GM19043 (cell line): ENCODE measurements around the gene TMEM106C.
A peak's percentile ranks its signal among the peaks of the same experiment; 100 is the strongest.

Source experiments
- ATAC-seq: cut with Tn5 transposase; IDR thresholded peaks from one replicate; pipeline ENCODE4 v1.9.1; 2021; ENCODE audit warnings: low read depth; ENCODE audit not compliant: unreplicated experiment

Gene TMEM106C, protein sequence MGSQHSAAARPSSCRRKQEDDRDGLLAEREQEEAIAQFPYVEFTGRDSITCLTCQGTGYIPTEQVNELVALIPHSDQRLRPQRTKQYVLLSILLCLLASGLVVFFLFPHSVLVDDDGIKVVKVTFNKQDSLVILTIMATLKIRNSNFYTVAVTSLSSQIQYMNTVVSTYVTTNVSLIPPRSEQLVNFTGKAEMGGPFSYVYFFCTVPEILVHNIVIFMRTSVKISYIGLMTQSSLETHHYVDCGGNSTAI

DNA sequence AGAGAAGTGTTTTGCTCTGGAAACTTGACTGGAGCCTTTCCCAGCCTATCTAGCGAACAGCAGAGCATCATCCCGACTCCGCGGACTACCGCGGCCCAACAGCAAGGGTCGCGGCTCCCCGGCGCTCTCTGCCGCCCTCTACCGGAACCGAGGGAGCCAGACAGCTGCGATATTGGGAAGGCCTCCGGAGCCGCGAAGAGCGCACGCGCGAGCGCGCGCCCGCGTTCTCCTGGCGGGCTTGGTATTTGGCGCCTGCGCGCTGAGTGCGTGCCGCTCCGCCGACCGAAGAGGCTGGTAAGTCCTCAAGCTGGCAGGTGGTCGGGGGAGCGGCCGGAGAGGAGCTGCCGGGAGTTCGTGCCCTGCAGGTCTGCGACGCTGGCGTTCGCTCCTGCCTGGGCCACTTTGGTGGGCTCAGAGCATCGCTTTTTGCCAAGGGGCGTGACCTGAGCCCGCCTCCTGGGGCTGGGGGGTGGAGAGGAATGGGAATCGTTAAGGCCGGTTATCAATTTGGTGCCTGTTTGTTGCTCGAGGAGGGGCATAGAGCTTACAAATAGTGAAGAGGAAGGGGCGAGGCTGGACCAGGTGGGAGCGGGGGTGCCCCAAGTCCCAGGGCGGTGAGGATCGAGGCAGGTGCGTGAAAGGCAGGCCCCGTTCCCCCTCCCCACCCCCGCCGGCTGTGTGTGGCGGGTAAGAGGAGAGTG is at the start of gene TMEM106C:
Gene TMEM106C, plus strand, starts transcription at position 257 of the 701 bp plus-strand sequence. CDS start 641 bp downstream, outside the sequence.
- peak; percentile 95 for ATAC-seq

DNA sequence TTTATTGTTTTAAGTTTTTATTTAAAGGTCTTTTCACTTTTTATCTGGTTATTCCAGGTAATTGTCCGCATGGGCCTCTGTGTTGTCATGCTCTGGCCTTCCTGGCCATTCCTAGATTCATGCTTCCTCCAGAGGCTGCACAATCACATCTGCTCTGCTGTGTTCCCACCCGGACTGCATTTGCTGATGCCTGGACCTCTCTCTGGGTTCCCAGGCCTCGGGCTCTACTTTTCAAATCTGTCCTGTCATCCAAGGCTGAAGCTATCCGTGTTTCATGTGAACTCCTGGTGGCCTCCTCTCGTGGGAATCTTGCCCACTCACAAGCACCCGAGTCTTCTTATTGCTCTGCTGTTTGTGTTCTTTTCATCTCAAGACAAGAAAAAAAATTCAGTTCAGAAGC is 42.5 kb upstream of the TMEM106C start:
- ATAC-seq: no peak

DNA sequence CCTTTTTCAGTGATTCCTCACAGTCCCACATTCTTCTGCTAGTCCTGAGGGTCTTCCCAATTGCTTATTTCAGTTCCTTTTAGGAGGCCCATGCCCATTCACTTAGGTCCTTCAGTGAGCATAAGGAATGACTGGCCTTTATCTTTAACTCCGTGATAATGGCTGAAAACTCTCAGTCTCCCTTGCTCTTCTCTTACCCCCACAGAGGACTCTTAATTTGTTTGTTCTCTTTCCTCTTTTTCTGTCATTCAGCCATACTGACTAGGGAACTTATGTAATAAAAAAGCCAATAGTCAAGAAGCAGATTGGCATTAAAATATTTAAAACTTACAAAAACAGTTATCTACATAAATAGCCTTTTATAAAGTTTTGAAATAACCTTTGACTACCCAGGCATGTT is 41.5 kb upstream of the TMEM106C start:
- ATAC-seq: no peak

DNA sequence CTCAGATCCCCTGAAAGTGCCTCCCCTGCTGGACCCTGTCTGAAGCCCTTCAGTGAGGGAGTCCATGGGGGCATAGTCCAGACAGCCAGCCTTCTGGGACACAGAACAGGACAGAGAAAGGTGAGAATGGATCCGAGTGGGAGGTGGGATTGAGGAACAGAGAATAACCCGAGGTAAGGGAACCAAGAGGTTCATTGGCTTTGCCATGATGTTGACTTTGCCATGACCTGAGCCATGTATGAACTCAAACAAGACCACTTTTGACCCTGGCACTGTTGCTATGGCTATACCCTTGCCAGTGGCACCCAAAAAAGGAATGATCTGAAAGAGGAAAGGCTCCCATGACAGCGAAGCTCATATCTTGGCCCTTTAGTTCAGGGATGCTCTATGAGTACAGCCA is 36.0 kb upstream of the TMEM106C start:
- no peak for ATAC-seq

DNA sequence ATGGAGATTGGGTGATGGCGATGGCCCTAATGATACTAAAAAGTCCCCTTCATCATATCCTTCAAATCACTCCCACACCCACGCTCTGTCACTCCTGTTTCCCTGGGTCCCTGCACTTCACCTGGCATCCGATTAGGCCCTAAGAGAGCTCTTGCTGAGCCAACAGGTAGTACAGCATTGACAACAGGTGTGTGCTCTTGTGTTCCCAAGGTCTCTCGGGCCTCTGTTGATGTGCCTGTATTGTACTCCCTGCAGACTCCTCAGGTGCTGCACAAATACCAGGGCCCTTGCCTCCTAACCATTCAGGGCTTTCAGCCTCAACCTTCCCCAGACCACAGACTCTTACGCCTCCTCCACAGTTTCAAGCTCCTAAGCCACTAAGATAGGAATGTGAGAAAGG is 32.8 kb upstream of the TMEM106C start:
- ATAC-seq: no peak

DNA sequence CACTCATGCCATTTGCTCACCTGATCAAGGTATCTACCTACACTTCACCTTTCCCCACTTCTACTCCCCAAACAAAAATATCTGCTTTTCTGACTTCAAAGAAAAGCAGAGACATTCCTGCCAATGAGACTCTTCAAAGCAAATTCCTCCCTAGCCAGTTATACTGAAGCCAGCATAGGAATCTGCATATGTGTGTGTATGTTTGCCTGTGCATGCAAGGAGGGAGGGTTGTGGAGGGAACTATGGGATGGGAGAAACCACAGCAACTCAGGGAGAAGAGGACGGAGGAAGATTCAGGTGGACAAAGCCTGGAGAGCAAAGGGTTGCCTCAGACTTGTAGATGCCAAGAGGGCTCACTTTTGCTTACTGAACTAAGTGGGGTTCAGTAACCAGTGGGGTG is 32.2 kb upstream of the TMEM106C start:
- no peak for ATAC-seq

DNA sequence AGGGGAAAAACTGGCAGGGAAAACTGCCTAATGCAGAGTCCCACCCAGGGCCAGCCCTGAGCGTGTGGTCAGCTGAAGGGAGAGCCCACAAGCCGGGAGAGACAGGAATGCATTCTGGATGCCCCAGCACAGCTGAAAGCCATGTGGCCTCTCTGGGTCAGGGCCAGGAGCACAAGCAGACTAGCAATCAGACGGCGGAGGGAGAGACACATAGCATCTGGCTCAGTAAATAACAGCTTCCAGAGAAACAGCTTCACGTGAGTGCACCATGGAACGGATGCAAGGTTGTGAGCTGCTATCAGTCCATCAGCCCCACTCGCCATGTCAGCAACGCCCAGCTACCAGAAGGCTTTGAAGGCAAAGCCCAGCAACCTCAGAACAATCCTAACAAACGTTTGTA is 28.2 kb upstream of the TMEM106C start:
- ATAC-seq: no peak

DNA sequence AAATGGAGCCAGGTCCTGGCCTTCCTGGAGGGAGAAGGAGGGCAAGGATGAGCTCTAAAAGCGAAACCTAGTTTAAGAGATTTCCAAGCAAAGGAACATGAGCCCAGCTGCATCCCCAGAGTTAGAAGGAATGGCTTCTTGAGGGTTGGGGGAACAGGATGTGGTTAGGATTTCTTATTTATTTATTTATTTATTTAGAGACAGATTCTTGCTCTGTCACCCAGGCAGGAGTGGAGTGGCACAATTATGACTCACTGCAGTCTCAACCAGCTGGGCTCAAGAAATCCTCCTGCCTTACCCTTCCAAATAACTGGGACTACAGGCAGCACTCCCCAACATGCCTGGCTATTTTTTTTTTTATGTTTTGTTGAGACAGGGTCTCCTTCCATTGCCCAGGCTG is 25.3 kb upstream of the TMEM106C start:
- no peak for ATAC-seq

DNA sequence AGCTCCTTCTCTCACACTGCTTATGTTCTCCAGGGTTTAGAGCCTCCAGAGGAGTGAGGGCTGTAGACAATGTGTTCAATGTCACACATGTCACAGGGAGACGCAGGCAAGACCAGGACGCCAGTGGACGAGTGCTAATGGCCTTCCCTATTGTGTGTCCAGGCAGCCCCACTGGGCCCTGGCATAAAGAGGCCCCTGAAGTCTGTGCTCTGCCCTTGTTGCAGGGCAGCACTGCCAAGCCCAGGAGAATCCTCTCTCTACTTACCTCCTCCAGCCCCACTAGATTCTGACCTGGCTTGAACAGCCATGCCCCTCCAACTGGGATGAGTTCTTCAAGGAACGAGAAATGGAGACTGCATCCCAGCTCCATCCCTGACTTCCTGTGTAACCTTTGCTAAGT is 24.8 kb upstream of the TMEM106C start:
- ATAC-seq: no peak

DNA sequence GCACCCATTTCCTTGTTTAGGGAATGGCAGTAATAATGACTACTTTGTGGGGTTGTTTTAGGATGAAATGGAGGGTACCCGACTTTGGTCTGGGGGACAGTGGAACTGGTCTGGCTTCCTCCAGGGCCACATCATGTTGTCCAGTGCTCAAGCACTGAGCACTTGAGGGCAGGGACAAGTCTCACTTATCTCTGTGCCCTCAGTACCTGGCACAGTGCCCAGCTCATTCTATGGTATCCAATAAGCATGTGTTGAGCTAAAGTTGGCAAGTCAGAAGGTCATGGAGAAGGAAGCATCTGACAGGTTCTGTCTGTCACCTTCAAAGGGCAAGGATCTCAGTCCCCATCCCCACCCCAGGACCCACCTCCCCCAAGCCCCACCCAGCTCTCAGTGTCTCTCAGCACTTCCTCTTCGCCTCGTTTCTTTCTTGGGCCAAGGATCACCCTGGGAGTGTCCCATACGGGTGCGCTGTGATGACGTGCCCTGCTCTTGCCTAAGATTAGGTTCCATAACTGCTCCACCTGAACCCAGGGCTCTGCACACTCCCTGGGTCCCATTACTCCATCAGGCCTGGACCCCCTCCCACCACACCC is 24.3 kb upstream of the TMEM106C start:
- no peak for ATAC-seq

DNA sequence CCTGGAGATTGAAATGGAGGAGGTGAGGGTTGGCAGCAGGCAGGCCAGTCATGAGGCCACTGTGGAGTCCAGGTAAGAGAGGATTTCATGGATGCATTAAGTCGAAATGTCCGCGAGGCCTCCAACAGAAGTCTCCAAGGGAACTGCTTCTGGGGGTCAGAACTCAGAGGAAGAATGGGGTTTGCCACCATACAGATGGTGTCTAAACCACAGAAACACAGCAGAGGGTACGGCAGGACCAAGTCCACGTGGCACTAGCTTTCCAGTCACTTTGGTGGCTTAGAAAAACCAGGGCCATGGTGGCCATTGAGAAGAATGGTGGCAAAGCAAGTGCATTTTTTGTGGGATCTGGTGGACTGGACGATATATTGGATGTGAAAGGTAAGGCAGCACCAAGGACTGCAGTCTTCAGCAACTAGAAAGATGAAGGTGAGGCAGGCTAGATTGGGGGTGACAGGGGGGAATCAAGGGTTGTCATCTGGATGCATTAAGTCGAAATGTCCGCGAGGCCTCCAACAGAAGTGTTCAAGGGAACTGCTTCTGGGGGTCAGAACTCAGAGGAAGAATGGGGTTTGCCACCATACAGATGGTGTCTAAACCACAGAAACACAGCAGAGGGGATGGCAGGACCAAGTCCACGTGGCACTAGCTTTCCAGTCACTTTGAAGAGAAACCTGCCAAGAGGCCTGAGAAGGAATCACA is 22.5 kb upstream of the TMEM106C start:
- ATAC-seq: no peak

DNA sequence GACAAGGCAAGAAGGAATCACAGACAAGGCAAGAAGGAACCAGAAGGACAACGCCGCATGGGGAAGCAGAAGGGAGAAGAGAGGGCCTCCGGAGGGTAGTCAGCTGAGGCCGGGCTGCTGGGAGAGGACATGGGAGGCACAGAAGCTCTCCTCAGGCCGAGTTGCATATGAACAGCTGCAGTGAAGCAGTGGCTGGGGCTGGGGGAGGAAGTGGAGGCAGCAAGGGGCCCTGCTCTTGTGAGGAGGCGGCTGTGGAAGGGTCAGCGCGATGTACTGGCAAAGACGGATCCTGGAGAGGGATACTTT is 22.0 kb upstream of the TMEM106C start:
- ATAC-seq: no peak

DNA sequence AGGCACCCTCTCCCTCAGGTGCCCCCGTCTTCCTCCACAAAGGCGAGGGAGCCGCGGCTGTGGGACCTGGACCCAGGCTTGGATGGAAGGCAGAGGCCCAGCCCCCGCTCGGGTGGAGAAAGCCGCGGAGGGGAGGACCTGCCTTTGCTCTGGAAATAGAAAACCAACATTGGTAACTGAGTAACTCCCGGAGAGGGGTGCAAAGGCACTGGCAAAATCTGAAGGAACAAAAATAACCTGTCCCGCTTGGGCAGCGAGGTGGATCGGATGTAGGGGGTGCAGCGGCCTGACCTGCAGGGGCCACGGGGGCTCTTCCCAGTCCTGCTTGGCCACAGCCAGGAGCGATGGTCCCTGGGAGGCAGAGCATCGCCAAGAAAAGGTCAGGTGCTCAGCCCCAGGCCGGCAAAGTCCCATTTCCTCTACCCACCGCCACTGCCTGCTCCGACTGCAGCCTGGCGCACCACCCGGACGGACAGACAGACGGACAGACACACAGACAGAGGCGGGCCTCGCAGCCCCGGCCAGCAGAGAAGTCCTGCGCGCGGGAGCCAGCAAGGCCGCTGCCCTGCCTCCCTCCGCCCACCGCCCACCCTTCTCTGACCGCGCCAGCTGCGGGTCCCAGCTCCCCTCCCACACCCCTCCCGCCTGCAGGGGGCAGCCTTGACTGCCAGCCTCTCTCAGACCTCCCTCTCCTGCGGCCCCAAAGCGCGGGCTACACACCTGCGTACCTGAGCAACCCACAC is 21.4 kb upstream of the TMEM106C start:
- ATAC-seq: no peak

DNA sequence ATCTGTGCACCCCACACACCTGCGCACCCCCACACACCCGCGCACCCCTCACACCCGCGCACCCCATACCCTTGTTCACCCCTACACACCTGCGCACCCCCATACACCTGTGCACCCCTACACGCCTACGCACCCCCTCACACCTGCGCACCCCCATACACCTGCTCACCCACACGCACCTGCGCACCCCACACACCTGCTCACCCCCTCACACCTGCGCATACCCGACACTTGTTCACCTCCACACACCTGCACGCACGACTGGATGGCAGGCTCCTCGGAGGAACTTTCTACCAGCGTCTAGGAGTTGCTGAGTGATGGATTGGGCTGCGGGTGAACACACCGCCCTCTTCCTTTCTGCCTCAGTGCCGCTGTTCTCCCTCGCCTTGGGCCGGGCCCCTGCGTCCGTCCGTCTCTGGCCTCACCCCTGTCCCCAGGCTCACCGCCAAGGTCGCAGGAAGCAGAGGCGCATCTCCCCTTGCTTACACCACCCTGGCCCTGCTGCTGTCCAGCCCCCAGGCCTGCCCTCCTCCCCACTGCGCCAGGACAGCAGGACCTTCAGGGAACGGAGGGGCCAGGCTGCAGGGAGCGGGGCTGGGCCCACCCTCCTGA is 20.7 kb upstream of the TMEM106C start:
- ATAC-seq: no peak

DNA sequence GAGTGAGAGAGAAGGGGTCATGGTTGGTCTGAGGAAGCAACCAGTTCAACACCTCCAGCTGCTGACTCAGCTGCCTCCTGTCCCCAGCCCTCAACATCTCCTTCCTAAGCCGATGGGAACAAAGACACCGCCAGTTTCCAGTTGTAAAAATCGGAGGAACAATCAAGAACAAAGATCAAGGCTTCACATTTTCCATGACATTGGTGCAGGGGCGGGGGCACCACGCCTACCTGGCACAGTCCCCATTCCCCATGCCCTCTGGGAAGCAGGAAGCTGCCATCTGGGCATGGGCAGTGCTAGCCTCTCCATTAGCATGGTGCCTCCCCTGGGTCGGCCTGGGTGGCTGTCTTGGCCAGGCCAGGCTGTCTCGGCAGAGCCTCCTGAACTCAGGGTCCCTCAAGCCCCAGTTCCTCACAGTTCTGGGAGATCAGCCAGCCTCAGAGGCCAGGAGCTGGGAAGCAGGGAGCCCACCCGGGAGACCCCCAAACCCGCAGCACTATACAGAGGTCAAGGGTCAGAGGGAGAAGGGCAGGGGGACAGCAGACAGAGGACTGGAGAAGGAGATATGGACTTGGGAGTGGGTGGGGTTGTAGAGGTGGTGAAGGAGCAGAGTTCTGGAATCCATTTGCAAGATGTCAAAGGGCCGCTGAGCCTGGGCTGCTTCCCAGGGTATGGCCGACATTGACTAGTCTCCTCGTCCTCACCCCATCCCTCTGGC is 19.6 kb upstream of the TMEM106C start:
- ATAC-seq: no peak

DNA sequence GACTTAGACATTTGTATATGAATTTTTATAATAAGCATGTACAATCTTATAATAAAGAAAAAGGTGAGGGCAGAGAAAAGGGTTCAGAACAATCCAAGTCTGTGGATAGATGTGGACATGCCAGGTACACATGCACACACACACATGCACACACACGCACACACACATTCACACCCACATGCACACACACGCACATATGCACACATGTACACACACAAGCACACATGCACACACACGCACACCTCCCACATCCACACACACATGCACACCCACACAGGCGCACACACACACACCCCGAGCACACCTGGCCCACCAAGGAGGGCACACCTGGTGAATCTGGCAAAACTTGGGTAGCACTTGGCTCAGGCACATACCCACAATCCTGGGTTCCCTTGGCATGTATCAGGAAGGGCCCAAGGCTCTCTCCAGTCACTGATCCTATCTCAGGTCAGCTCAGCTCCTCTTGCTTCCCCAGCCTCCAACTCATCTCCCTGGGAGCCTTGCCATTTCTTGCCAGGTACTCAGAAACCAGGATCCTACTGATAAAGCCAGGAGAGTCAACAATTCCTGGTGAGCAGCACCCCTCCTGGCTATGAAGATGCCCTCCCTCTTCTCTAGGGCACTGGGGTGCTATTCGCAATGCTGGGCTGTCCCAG is 18.6 kb upstream of the TMEM106C start:
- ATAC-seq: no peak

DNA sequence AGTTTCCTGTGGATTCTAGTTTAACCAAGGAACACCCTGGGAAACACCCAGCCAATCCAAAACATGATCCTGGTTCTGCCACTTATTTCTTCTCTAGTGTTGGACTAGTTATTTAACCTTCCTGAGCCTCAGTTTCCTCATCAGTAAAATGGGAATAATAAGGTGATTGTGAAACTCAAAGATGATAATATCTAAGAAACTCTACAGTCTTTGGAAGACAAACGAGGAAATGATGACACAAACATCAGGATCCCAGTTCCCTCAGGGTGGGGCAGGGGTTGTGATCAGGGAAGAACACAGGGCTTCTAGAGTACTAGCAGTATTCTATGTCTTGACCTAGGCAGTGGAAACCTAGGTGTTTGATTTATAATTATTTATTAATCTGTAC is 18.1 kb upstream of the TMEM106C start:
- ATAC-seq: no peak

DNA sequence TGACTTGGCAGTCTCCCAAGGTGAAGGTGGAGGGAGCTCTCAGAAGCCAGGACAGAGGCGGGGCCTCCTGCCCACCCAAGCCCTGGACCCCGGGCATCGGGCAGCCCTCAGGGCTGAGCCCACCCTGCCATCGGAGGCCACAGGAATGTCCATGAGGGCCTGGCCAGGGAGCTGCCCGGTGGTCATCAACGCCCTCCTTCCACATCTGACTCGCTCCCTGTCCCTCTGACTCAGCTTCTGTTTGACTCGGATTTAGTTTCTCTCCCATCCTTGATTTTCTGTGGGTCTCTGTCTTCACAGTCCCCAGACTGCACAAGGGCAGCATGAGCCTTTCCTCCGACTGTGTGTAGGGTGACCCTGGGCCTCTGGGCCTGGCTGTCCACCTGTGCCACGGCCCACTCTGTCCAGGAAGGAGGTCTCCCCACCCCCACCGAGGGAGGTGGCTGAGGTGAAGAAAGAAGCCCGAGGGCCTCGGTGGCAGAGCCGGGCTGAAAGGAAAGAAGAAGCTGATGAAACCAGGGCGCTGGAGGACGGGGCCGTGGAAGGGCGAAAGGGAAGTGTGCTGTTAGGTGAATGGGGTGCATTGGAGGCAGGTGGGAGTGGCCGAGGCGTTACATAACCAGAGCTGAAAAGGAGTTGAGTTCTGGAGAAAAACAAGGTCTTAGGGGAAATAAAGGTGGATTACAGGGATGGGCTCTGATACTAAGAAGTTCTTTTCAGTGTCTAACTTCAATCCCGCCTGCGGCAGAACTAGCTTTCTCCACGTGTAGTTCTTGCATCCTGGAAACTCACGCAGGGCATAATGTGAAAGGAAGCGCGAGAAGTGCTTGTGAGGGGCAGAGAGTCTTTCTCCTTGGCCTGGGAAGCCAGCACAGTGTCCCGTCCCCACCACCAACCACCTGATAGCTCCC is 16.7 kb upstream of the TMEM106C start:
- ATAC-seq: no peak
